Hepatocyte (in vitro differentiated cells): ENCODE measurements around the gene SGF29.

Experiments used
- CTCF ChIP-seq: fragments of 200-600 bp; sonication (generic); IDR thresholded peaks from 2 replicates; pipeline ENCODE4 v1.5.1; 2016; ENCODE audit warnings: antibody characterized with exemption, mild to moderate bottlenecking; ENCODE audit not compliant: poor library complexity
- EZH2 ChIP-seq: fragments of 200-600 bp; sonication (generic); IDR thresholded peaks from 2 replicates; pipeline ENCODE4 v1.6.1; 2016; ENCODE audit warnings: antibody characterized with exemption, mild to moderate bottlenecking, borderline replicate concordance
- EZH2phosphoT487 ChIP-seq: fragments of 200-600 bp; sonication (generic); IDR thresholded peaks from one replicate; pipeline ENCODE4 v1.6.1; 2018; ENCODE audit warnings: antibody characterized with exemption, mild to moderate bottlenecking, low read depth, moderate library complexity; ENCODE audit not compliant: unreplicated experiment, severe bottlenecking

GRCh38 chr16:28569968-28570752 lies 16.4 kb downstream of the SGF29 start:
- TF ChIP-seq CTCF (no peak), EZH2 (no peak), EZH2phosphoT487 (no peak)
